Measurements from ENCODE around the gene KIF19.

DNA sequence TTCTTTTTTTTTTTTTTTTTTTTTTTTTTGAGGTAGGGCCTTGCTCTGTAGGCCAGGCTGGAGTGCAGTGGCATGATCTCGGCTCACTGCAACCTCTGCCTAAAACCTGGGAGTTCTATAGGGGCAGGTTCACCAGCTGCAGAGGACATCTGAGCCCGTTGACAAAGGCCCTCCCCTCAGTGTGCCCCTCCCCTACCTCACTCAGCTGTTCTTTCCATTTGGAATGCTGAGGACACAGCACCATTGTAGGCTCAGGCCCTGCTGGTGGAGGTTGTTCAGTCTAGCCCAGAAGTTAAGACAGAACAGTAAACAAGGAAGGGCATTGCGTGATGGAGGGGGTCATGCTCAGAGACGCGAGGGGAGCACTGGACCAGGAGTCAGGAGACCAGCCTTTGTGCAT lies 21.8 kb upstream of the KIF19 start:
- TF ChIP-seq, protein P1, sequence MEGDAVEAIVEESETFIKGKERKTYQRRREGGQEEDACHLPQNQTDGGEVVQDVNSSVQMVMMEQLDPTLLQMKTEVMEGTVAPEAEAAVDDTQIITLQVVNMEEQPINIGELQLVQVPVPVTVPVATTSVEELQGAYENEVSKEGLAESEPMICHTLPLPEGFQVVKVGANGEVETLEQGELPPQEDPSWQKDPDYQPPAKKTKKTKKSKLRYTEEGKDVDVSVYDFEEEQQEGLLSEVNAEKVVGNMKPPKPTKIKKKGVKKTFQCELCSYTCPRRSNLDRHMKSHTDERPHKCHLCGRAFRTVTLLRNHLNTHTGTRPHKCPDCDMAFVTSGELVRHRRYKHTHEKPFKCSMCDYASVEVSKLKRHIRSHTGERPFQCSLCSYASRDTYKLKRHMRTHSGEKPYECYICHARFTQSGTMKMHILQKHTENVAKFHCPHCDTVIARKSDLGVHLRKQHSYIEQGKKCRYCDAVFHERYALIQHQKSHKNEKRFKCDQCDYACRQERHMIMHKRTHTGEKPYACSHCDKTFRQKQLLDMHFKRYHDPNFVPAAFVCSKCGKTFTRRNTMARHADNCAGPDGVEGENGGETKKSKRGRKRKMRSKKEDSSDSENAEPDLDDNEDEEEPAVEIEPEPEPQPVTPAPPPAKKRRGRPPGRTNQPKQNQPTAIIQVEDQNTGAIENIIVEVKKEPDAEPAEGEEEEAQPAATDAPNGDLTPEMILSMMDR (IDR thresholded peaks at IDR 0.05), result no peak
- TF ChIP-seq EP300 (IDR thresholded peaks at IDR 0.05; ENCODE audit: low read depth) (no peak), POLR2AphosphoS5 (IDR thresholded peaks at IDR 0.05) (no peak)
